Measurements from ENCODE around the gene JADE2.
"Not testable (repeated sequence)": the region's sequence is repeated elsewhere in the genome, so short reads cannot be mapped to it uniquely, and the experiment has no call there.

JADE2 gene

GRCh38 chr5:134594336-134594735, 68.9 kb downstream of the JADE2 start:
- no peaks in the 10 kb centered on the region for H3K36me3 ChIP-seq (ENCODE audit: control insufficient read depth, low read length)
- no peaks in the 10 kb centered on the region; the same call in 1 of the 2 replicates for H3K4me1 ChIP-seq (ENCODE audit: control insufficient read depth, low read length)
- H3F3A ChIP-seq (ENCODE audit: control insufficient read depth, insufficient read depth) = 0 out of 2 replicates have a peak, but pooled peaks cover 2% of the 10 kb centered on the region
- no peak overlapping the region for H3K27ac ChIP-seq (ENCODE audit: low read depth, low read length)
- TF ChIP-seq EZH2phosphoT487 (IDR thresholded peaks at IDR 0.05; ENCODE audit: borderline replicate concordance, low read length) (no peak), CTCF (IDR thresholded peaks at IDR 0.05; ENCODE audit: low read depth, low read length, poor library complexity, severe bottlenecking) (no peak)
- no peak overlapping the region for H3K4me3 ChIP-seq (ENCODE audit: low read length)
- H3K9me3 ChIP-seq (ENCODE audit: control insufficient read depth, insufficient read depth, low read length) = no peaks in the 10 kb centered on the region
- no peaks in the 10 kb centered on the region for H4K20me1 ChIP-seq (ENCODE audit: control insufficient read depth, insufficient read depth, low read depth, low read length)
- no peaks in the 10 kb centered on the region for H3K9me2 ChIP-seq (replicated peaks; ENCODE audit: control insufficient read depth, low read length)
- no peaks in the 10 kb centered on the region for H3K27me3 ChIP-seq (ENCODE audit: control insufficient read depth, low read length)
- no peak overlapping the region for H3K4me2 ChIP-seq (ENCODE audit: low read length)
- no peaks in the 10 kb centered on the region for H3K79me2 ChIP-seq (ENCODE audit: control insufficient read depth, low read length)

GRCh38 chr5:134594797-134595457, 69.5 kb downstream of the JADE2 start:
- H3F3A ChIP-seq (ENCODE audit: control insufficient read depth, insufficient read depth) = 0 out of 2 replicates have a peak, but pooled peaks cover 2% of the 10 kb centered on the region
- no peaks in the 10 kb centered on the region for H3K9me2 ChIP-seq (replicated peaks; ENCODE audit: control insufficient read depth, low read length)
- no peak overlapping the region for H3K27ac ChIP-seq (ENCODE audit: low read depth, low read length)
- no peak for TF ChIP-seq EZH2phosphoT487 (IDR thresholded peaks at IDR 0.05; ENCODE audit: borderline replicate concordance, low read length)
- no peak for TF ChIP-seq CTCF (IDR thresholded peaks at IDR 0.05; ENCODE audit: low read depth, low read length, poor library complexity, severe bottlenecking)
- no peaks in the 10 kb centered on the region for H4K20me1 ChIP-seq (ENCODE audit: control insufficient read depth, insufficient read depth, low read depth, low read length)
- no peak overlapping the region for H3K4me2 ChIP-seq (ENCODE audit: low read length)
- no peak overlapping the region for H3K4me3 ChIP-seq (ENCODE audit: low read length)
- no peaks in the 10 kb centered on the region; the same call in 1 of the 2 replicates for H3K4me1 ChIP-seq (ENCODE audit: control insufficient read depth, low read length)
- H3K79me2 ChIP-seq (ENCODE audit: control insufficient read depth, low read length) = no peaks in the 10 kb centered on the region
- no peaks in the 10 kb centered on the region for H3K27me3 ChIP-seq (ENCODE audit: control insufficient read depth, low read length)
- H3K36me3 ChIP-seq (ENCODE audit: control insufficient read depth, low read length) = no peaks in the 10 kb centered on the region
- H3K9me3 ChIP-seq (ENCODE audit: control insufficient read depth, insufficient read depth, low read length) = no peaks in the 10 kb centered on the region

GRCh38 chr5:134595458-134595838, 70.0 kb downstream of the JADE2 start:
- Histone ChIP-seq H3K79me2 (ENCODE audit: control insufficient read depth, low read length) (no peaks in the 10 kb centered on the region), H3K4me1 (ENCODE audit: control insufficient read depth, low read length) (no peaks in the 10 kb centered on the region; the same call in 1 of the 2 replicates), H3K9me2 (replicated peaks; ENCODE audit: control insufficient read depth, low read length) (no peaks in the 10 kb centered on the region), H3K4me2 (ENCODE audit: low read length) (no peak overlapping the region), H3K36me3 (ENCODE audit: control insufficient read depth, low read length) (no peaks in the 10 kb centered on the region), H3K27ac (ENCODE audit: low read depth, low read length) (no peak overlapping the region), H3F3A (ENCODE audit: control insufficient read depth, insufficient read depth) (0 out of 2 replicates have a peak, but pooled peaks cover 2% of the 10 kb centered on the region), H4K20me1 (ENCODE audit: control insufficient read depth, insufficient read depth, low read depth, low read length) (no peaks in the 10 kb centered on the region), H3K9me3 (ENCODE audit: control insufficient read depth, insufficient read depth, low read length) (no peaks in the 10 kb centered on the region), H3K4me3 (ENCODE audit: low read length) (no peak overlapping the region), H3K27me3 (ENCODE audit: control insufficient read depth, low read length) (no peaks in the 10 kb centered on the region)
- TF ChIP-seq CTCF (IDR thresholded peaks at IDR 0.05; ENCODE audit: low read depth, low read length, poor library complexity, severe bottlenecking) (no peak), EZH2phosphoT487 (IDR thresholded peaks at IDR 0.05; ENCODE audit: borderline replicate concordance, low read length) (no peak)

- H3K9me3 ChIP-seq (ENCODE audit: control insufficient read depth, insufficient read depth, low read length); H3K27me3 ChIP-seq (ENCODE audit: control insufficient read depth, low read length); H3K9me2 ChIP-seq (replicated peaks; ENCODE audit: control insufficient read depth, low read length); H3F3A ChIP-seq (ENCODE audit: control insufficient read depth, insufficient read depth); H3K4me1 ChIP-seq (ENCODE audit: control insufficient read depth, low read length); H3K27ac ChIP-seq (ENCODE audit: low read depth, low read length); H4K20me1 ChIP-seq (ENCODE audit: control insufficient read depth, insufficient read depth, low read depth, low read length); H3K4me2 ChIP-seq (ENCODE audit: low read length); H3K4me3 ChIP-seq (ENCODE audit: low read length); H3K79me2 ChIP-seq (ENCODE audit: control insufficient read depth, low read length): not testable (repeated sequence)
- peaks cover 11% of the 10 kb centered on the region for H3K36me3 ChIP-seq (ENCODE audit: control insufficient read depth, low read length)
These were observed 74.3 kb downstream of the JADE2 start for GRCh38 chr5:134599820-134600219.

All from DOHH2 (cell line).